ENCODE measurements around the gene FAF2.

GRCh38 chr5:176529116-176529740 is 81.0 kb downstream of the FAF2 start:
- no peak for TF ChIP-seq CTCF (IDR thresholded peaks at IDR 0.05; ENCODE audit: low read length)
- no peak for TF ChIP-seq EZH2 (IDR thresholded peaks at IDR 0.05; ENCODE audit: borderline replicate concordance, low read length)

Data from OCI-LY1 (cell line).